H9 (cell line): ENCODE results near the gene MCF2L. TPM values are rescaled to one million over a fixed set of nuclear protein-coding genes. Genes with fewer than 3 reads are reported as not detected.
A peak's percentile ranks its signal among the peaks of the same experiment; 100 is the strongest.

Source experiments
- DNase-seq: peaks from one replicate; pipeline ENCODE4 v3.0.0-alpha.2; 2017
- H2AFZ ChIP-seq: one replicate; pipeline ENCODE4 v1.6.1; 2013; ENCODE audit warnings: mild to moderate bottlenecking, low read length, control low read depth, moderate library complexity
- H2AK5ac ChIP-seq: 2 replicates; pipeline ENCODE4 v1.6.1; 2013; ENCODE audit warnings: low read length, control low read depth, mixed read lengths; ENCODE audit not compliant: insufficient read length
- H2BK120ac ChIP-seq: one replicate; pipeline ENCODE4 v1.6.1; 2013; ENCODE audit warnings: low read depth, mild to moderate bottlenecking, low read length, control low read depth, inconsistent platforms; ENCODE audit not compliant: poor library complexity, severe bottlenecking
- H2BK12ac ChIP-seq: 2 replicates; pipeline ENCODE4 v1.6.1; 2013; ENCODE audit warnings: low read length, control low read depth, mixed read lengths, low read depth; ENCODE audit not compliant: insufficient read length
- H2BK15ac ChIP-seq: 2 replicates; pipeline ENCODE4 v1.6.1; 2013; ENCODE audit warnings: low read depth, low read length, control low read depth
- H2BK20ac ChIP-seq: one replicate; pipeline ENCODE4 v1.6.1; 2013; ENCODE audit warnings: low read depth, mild to moderate bottlenecking, low read length, control low read depth, inconsistent platforms; ENCODE audit not compliant: poor library complexity, severe bottlenecking
- H2BK5ac ChIP-seq: 2 replicates; pipeline ENCODE4 v1.6.1; 2013; ENCODE audit warnings: low read length, control low read depth, mixed read lengths; ENCODE audit not compliant: insufficient read length
- H3K14ac ChIP-seq: 2 replicates; pipeline ENCODE4 v1.6.1; 2013; ENCODE audit warnings: low read length, control low read depth; ENCODE audit not compliant: insufficient read depth
- H3K18ac ChIP-seq: 2 replicates; pipeline ENCODE4 v1.6.1; 2013; ENCODE audit warnings: low read depth, mild to moderate bottlenecking, mixed read lengths, low read length, control low read depth; ENCODE audit not compliant: insufficient read length
- H3K23ac ChIP-seq: 2 replicates; pipeline ENCODE4 v1.6.1; 2013; ENCODE audit warnings: low read length, control low read depth, mixed read lengths, low read depth; ENCODE audit not compliant: insufficient read length
- H3K23me2 ChIP-seq: 2 replicates; pipeline ENCODE4 v1.6.1; 2013; ENCODE audit warnings: low read depth, mild to moderate bottlenecking, mixed read lengths, low read length, control low read depth; ENCODE audit not compliant: insufficient read length, poor library complexity, severe bottlenecking
- H3K27ac ChIP-seq: 2 replicates; pipeline ENCODE4 v1.5.1; 2013; ENCODE audit warnings: low read length, control low read depth, mixed read lengths, low read depth; ENCODE audit not compliant: insufficient read length
- H3K27me3 ChIP-seq: 2 replicates; pipeline ENCODE4 v1.6.1; 2013; ENCODE audit warnings: low read length, control low read depth, inconsistent platforms; ENCODE audit not compliant: insufficient read depth
- H3K4ac ChIP-seq: 2 replicates; pipeline ENCODE4 v1.6.1; 2013; ENCODE audit warnings: low read depth, mild to moderate bottlenecking, control low read depth, inconsistent platforms, low read length, moderate library complexity
- H3K4me1 ChIP-seq: 2 replicates; pipeline ENCODE4 v1.6.1; 2013; ENCODE audit warnings: low read length, control low read depth, inconsistent platforms; ENCODE audit not compliant: insufficient read depth
- H3K4me2 ChIP-seq: 2 replicates; pipeline ENCODE4 v1.6.1; 2013; ENCODE audit warnings: low read length, control low read depth, mixed read lengths; ENCODE audit not compliant: insufficient read length, insufficient read depth
- H3K56ac ChIP-seq: 2 replicates; pipeline ENCODE4 v1.6.1; 2013; ENCODE audit warnings: low read depth, mild to moderate bottlenecking, mixed read lengths, low read length, control low read depth; ENCODE audit not compliant: insufficient read length
- H3K79me1 ChIP-seq: 2 replicates; pipeline ENCODE4 v1.6.1; 2013; ENCODE audit warnings: low read depth, mild to moderate bottlenecking, moderate library complexity, low read length, control low read depth, inconsistent platforms; ENCODE audit not compliant: insufficient read depth, poor library complexity, severe bottlenecking
- H3K79me2 ChIP-seq: 2 replicates; pipeline ENCODE4 v1.6.1; 2013; ENCODE audit warnings: low read length, control low read depth, inconsistent platforms; ENCODE audit not compliant: insufficient read depth
- H3K9ac ChIP-seq: 2 replicates; pipeline ENCODE4 v1.6.1; 2013; ENCODE audit warnings: low read length, control low read depth, mixed read lengths; ENCODE audit not compliant: insufficient read length; ENCODE audit errors: extremely low read depth
- H3K9me3 ChIP-seq: one replicate; pipeline ENCODE4 v1.6.1; 2013; ENCODE audit warnings: low read depth, low read length, inconsistent platforms; ENCODE audit not compliant: control insufficient read depth
- H3T11ph ChIP-seq: one replicate; pipeline ENCODE4 v1.6.1; 2013; ENCODE audit warnings: mild to moderate bottlenecking, low read length, control low read depth, inconsistent platforms
- H4K20me1 ChIP-seq: one replicate; pipeline ENCODE4 v1.6.1; 2013; ENCODE audit not compliant: control insufficient read depth, insufficient read length, insufficient read depth
- H4K5ac ChIP-seq: 2 replicates; pipeline ENCODE4 v1.6.1; 2013; ENCODE audit warnings: low read depth, mild to moderate bottlenecking, mixed read lengths, low read length, control low read depth; ENCODE audit not compliant: insufficient read length
- H4K8ac ChIP-seq: replicated peaks from 2 replicates; pipeline ENCODE4 v1.6.1; 2013; ENCODE audit warnings: low read length, control low read depth, mixed read lengths, low read depth; ENCODE audit not compliant: insufficient read length
- H4K91ac ChIP-seq: 2 replicates; pipeline ENCODE4 v1.6.1; 2013; ENCODE audit warnings: low read depth, mild to moderate bottlenecking, moderate library complexity, mixed read lengths, low read length, control low read depth; ENCODE audit not compliant: insufficient read length
- H3K27ac Mint-ChIP-seq, 3 experiments: 2 replicates in 2 of 3; 3 replicates in 1 of 3; pipeline ENCODE4 v1.8.0; 2020 to 2021; ENCODE audit warnings: mixed read lengths in 3 of 3, mild to moderate bottlenecking in 1 of 3, moderate library complexity in 1 of 3
- H3K27me3 Mint-ChIP-seq: 2 replicates; pipeline ENCODE4 v1.8.0; 2021; ENCODE audit warnings: low read depth, mild to moderate bottlenecking, moderate library complexity, mixed read lengths
- H3K36me3 Mint-ChIP-seq, 3 experiments: 2 replicates in 2 of 3; 3 replicates in 1 of 3; pipeline ENCODE4 v1.8.0; 2020 to 2021; ENCODE audit warnings: low read depth in 3 of 3, mixed read lengths in 3 of 3; ENCODE audit not compliant: insufficient read depth in 1 of 3
- H3K4me1 Mint-ChIP-seq, 2 experiments: 2 replicates each; pipeline ENCODE4 v1.8.0; 2020; ENCODE audit warnings: mixed read lengths in 2 of 2
- H3K4me3 Mint-ChIP-seq, 2 experiments: 2 replicates in 1 of 2; 3 replicates in 1 of 2; pipeline ENCODE4 v1.8.0; 2020 to 2021; ENCODE audit warnings: mild to moderate bottlenecking in 2 of 2, mixed read lengths in 2 of 2, moderate library complexity in 1 of 2
- H3K9me3 Mint-ChIP-seq, 2 experiments: 2 replicates in 1 of 2; 3 replicates in 1 of 2; pipeline ENCODE4 v1.8.0; 2020; ENCODE audit warnings: mild to moderate bottlenecking in 2 of 2, mixed read lengths in 2 of 2, moderate library complexity in 1 of 2
- WGBS: extraction: QIAGEN DNeasy Blood & Tissue Kit; methylation state at CpG from one replicate; pipeline ENCODE4 v1.1.7; 2013; ENCODE audit warnings: missing lambda C conversion rate, low lambda C conversion rate, mixed read lengths; ENCODE audit not compliant: insufficient read length; ENCODE audit errors: extremely low coverage; 5-methylcytosine and 5-hydroxymethylcytosine counted together
- total RNA-seq: library from RNA; stranded (reverse); gene quantifications from 2 replicates; pipeline ENCODE4 v1.2.1, GENCODE V29; 2021
- TF ChIP-seq, protein P1 (sequence below): fragments of 200-600 bp; sonication (generic); conservative IDR thresholded peaks from 3 replicates; pipeline ENCODE4 v1.8.0; 2021; ENCODE audit warnings: antibody characterized with exemption, mild to moderate bottlenecking

MCF2L gene
- total RNA-seq, 1 experiment from 2014 or later: 18.5 TPM

DNA sequence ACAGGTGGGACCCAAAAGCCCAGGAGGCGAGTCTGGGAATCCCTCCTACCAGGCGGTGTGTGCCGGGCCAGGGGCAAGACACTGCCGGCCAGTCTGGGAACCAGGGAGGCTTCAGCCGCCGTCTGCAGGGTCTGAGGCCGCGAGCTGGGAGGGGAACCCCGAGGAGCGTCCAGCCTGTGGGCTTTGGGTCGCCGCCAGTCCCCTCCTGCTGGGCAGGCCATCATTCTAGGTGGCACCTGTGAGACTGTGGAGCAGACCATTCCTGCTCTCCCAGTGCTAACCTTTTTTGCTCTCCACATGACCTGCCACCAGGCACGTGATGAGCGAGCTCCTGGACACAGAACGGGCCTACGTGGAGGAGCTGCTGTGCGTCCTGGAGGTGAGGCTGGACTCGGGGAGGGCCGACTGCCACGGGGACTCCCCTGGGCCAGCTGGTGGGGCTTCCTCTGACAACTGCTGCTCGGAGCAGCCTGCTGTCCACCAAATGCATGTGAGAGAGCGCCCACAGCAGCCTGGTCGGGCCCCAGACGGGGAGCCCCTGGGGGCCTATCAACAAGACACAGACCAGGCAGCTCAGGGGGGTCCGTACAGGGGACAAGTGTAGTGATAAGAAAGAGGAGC lies 112.0 kb downstream of the MCF2L start:
- H3K27me3 Mint-ChIP-seq: no peaks in the 10 kb centered on the region
- Histone ChIP-seq H3K4me2 (no peak overlapping the region), H3K79me1 (no peaks in the 10 kb centered on the region), H2BK12ac (no peak overlapping the region), H3K23me2 (no peaks in the 10 kb centered on the region), H3K4me1 (no peaks in the 10 kb centered on the region), H3K27ac (no peak overlapping the region), H2BK5ac (no peak overlapping the region), H4K8ac (no peak overlapping the region), H4K5ac (no peak overlapping the region), H2BK120ac (no peak overlapping the region), H2AFZ (no peak overlapping the region), H3K23ac (no peak overlapping the region), H2AK5ac (no peak overlapping the region), H3K9ac (no peak overlapping the region), H4K91ac (no peak overlapping the region), H3K27me3 (no peaks in the 10 kb centered on the region), H2BK15ac (no peak overlapping the region), H3K56ac (no peak overlapping the region), H3K14ac (no peak overlapping the region), H3K18ac (no peak overlapping the region), H2BK20ac (no peak overlapping the region), H3T11ph (no peak overlapping the region), H3K79me2 (no peaks in the 10 kb centered on the region), H3K9me3 (no peaks in the 10 kb centered on the region), H3K4ac (no peak overlapping the region), H4K20me1 (no peaks in the 10 kb centered on the region)
- TF ChIP-seq, protein P1, sequence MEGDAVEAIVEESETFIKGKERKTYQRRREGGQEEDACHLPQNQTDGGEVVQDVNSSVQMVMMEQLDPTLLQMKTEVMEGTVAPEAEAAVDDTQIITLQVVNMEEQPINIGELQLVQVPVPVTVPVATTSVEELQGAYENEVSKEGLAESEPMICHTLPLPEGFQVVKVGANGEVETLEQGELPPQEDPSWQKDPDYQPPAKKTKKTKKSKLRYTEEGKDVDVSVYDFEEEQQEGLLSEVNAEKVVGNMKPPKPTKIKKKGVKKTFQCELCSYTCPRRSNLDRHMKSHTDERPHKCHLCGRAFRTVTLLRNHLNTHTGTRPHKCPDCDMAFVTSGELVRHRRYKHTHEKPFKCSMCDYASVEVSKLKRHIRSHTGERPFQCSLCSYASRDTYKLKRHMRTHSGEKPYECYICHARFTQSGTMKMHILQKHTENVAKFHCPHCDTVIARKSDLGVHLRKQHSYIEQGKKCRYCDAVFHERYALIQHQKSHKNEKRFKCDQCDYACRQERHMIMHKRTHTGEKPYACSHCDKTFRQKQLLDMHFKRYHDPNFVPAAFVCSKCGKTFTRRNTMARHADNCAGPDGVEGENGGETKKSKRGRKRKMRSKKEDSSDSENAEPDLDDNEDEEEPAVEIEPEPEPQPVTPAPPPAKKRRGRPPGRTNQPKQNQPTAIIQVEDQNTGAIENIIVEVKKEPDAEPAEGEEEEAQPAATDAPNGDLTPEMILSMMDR: no peak
- H3K4me3 Mint-ChIP-seq: no peak overlapping the region
- H3K27ac Mint-ChIP-seq: peak overlapping the region in 1 of 3 experiments; percentile 90; a peak in 3 of 7 replicates
- no peak for DNase-seq
- no peaks in the 10 kb centered on the region for H3K4me1 Mint-ChIP-seq
- H3K9me3 Mint-ChIP-seq: no peaks in the 10 kb centered on the region
- peaks cover 4 to 7% (median 5%) of the 10 kb centered on the region in 3 experiments; a peak in 4 of 7 replicates for H3K36me3 Mint-ChIP-seq
- WGBS: no CpG with 5 or more reads among the region's 25 CpGs
